Ovary (tissue), 9 donors: ENCODE measurements around the gene CRACDL. TPM values are rescaled to one million over a fixed set of nuclear protein-coding genes. Genes with fewer than 3 reads are reported as not detected.

ENCODE experiments used
- DNase-seq, 5 donors: peaks; one replicate each; pipeline ENCODE4 v3.0.0-alpha.2; 2019 to 2020
- H3K27ac ChIP-seq, 2 donors: fragments of 200-600 bp; one replicate each; pipeline versions ENCODE4 v1.5.1 to v1.8.0; 2019 to 2022
- H3K27me3 ChIP-seq: fragments of 200-600 bp; one replicate; pipeline ENCODE4 v1.8.0; 2022
- H3K36me3 ChIP-seq: fragments of 200-600 bp; sonication (generic); one replicate; pipeline ENCODE4 v1.5.1; 2019
- H3K4me1 ChIP-seq: one replicate; pipeline ENCODE4 v1.8.1; 2013; ENCODE audit warnings: mild to moderate bottlenecking, moderate library complexity; ENCODE audit not compliant: insufficient read depth
- H3K4me3 ChIP-seq: fragments of 200-600 bp; sonication (generic); one replicate; pipeline ENCODE4 v1.5.1; 2017
- H3K9me3 ChIP-seq, 2 donors: fragments of 200-600 bp in 1 of 2; sonication (generic) in 1 of 2; one replicate each; pipeline versions ENCODE4 v1.5.1 to v1.8.1; 2013 to 2019; ENCODE audit warnings: mild to moderate bottlenecking in 1 of 2, moderate library complexity in 1 of 2
- EP300 ChIP-seq: sonication (generic); formaldehyde crosslinking; IDR thresholded peaks from one replicate; pipeline ENCODE4 v1.6.1; 2017; ENCODE audit warnings: antibody characterized with exemption
- POLR2A ChIP-seq: fragments of 450-650 bp; IDR thresholded peaks from one replicate; pipeline ENCODE4 v1.6.1; 2017; ENCODE audit warnings: antibody characterized with exemption, mild to moderate bottlenecking, moderate library complexity
- WGBS, 3 donors: extraction: QIAGEN DNeasy Blood & Tissue Kit in 1 of 3; methylation state at CpG; one replicate each; pipeline versions ENCODE4 v1.1.5 to v1.1.7; 2013 to 2017; 5-methylcytosine and 5-hydroxymethylcytosine counted together
- intact Hi-C, 4 donors: fragments of 100-400 bp; cut with DNase I; formaldehyde crosslinking; loops; one replicate each; pipeline versions ENCODE4 v1.11.0 to v1.15.1; 2022 to 2023
- polyA plus RNA-seq, 2 donors: library from polyadenylated mRNA; stranded (reverse); fragments of 200-250 nt in 1 of 2; fragments of 350-450 nt in 1 of 2; fragmentation: Illumina TruSeq in 1 of 2; extraction: RNeasy Lipid Tissue Mini Kit (QIAGEN cat#74804) in 1 of 2; gene quantifications; one replicate each; pipeline ENCODE4 v1.2.3, GENCODE V29; 2013 to 2014
- total RNA-seq, 7 donors: library from RNA; depleted of rRNA in 2 of 7; stranded (reverse); fragments of >200 nt in 2 of 7; fragmentation: NEBNext Ultra II Directional in 3 of 7; extraction: Animal tissue kit (Norgen Biotek cat#: 25700) in 3 of 7; gene quantifications; one replicate each; pipeline versions ENCODE4 v1.1.0 to v1.2.4, GENCODE V29; 2016 to 2023
- TF ChIP-seq, protein P1 (sequence below), 3 donors: fragments of 450-650 bp in 2 of 3; fragments of 200-600 bp in 1 of 3; IDR thresholded peaks; one replicate each; pipeline versions ENCODE4 v1.5.1 to v1.8.0; 2016 to 2022; ENCODE audit warnings: antibody characterized with exemption in 3 of 3, mild to moderate bottlenecking in 1 of 3
- donor health status: DM: no; HTN: no; CAD: no; lungs with moderate emphysema.
- donor health status: DM: no; HTN: no; CAD: no.
- donor health status: Bipolar disorder and iron deficiency.
- donor health status: DM: yes; HTN: yes; CAD: no.
- donor health status: DM: no; HTN: no; CAD: no.
- donor health status: DM: yes; HTN: yes; CAD: no.

Gene CRACDL
- total and polyA plus RNA-seq, 9 donors = 1.2 to 22.4 (median 2.7) TPM

DNA sequence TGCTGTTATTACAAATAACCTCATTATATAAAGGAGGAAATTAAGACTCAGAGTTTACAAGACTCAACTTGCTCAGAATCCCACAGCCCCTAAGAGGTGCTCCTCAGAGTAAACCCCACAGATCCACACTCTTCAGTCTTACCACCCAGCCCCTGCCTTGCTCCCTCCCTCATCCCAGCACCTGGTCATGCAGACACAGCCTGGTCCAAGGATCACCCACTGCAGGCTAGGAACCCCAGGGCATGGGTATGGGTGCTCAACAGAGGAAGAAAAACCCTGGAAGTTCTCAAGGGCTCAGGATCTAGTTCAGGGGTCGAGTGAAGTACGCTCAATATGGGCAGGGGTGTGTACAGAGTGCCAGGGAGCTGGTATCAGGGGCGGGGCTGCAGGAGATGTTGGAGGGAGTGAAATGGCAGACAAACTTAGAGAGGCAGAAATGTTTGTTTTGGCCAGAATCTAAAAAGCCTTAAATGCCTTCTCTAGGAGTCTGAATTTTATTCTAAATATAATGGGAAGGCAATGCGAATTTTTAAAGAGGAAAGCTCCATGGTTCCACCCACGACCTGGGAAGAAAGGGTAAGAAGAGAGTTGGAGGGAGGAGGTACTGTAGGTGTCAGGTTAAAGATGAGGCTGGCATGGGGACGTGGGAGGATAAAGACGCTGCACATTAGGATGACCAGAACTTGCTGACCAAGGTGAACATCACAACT is 126.0 kb downstream of the CRACDL start:
- Histone ChIP-seq H3K9me3 (no peaks in the 10 kb centered on the region), H3K27me3 (no peaks in the 10 kb centered on the region), H3K4me3 (no peak overlapping the region), H3K4me1 (no peaks in the 10 kb centered on the region), H3K27ac (no peak overlapping the region), H3K36me3 (no peaks in the 10 kb centered on the region)
- intact Hi-C loops = no loop called here
- no peak for TF ChIP-seq POLR2A
- TF ChIP-seq, protein P1, sequence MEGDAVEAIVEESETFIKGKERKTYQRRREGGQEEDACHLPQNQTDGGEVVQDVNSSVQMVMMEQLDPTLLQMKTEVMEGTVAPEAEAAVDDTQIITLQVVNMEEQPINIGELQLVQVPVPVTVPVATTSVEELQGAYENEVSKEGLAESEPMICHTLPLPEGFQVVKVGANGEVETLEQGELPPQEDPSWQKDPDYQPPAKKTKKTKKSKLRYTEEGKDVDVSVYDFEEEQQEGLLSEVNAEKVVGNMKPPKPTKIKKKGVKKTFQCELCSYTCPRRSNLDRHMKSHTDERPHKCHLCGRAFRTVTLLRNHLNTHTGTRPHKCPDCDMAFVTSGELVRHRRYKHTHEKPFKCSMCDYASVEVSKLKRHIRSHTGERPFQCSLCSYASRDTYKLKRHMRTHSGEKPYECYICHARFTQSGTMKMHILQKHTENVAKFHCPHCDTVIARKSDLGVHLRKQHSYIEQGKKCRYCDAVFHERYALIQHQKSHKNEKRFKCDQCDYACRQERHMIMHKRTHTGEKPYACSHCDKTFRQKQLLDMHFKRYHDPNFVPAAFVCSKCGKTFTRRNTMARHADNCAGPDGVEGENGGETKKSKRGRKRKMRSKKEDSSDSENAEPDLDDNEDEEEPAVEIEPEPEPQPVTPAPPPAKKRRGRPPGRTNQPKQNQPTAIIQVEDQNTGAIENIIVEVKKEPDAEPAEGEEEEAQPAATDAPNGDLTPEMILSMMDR (IDR thresholded peaks at IDR 0.05) = no peak
- no peak for TF ChIP-seq EP300
- WGBS, 3 donors = 52 to 58% (median 55%) methylated on average over 7 of the region's 7 CpGs
- no peak for DNase-seq

DNA sequence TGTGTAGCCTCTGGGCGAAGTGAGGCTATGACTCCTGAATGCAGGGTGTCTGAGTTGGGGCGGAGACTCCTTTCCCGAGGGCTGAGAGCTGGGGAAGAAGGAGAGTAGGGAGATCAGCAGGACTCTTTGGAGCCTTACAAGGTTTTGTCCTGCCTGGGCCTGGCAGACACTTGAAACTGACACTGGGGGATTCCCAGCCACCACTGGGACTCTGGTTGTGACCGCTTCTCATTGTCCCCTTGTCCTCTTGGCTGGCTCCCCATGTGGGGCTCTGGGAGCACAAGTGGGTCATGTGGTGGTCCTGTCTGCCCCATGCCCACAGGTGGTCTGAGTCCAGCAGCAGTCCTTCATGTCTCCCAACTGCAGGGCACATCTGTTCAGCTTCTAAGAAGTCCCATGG is 126.9 kb downstream of the CRACDL start:
- no peak overlapping the region for H3K4me3 ChIP-seq
- WGBS, 3 donors = 87 to 92% (median 90%) methylated on average over 4 of the region's 4 CpGs
- no peak for TF ChIP-seq POLR2A
- TF ChIP-seq EP300 = no peak
- TF ChIP-seq, protein P1 (IDR thresholded peaks at IDR 0.05) = no peak
- H3K4me1 ChIP-seq = no peaks in the 10 kb centered on the region
- intact Hi-C loops = no loop called here
- no peak for DNase-seq
- no peak overlapping the region for H3K27ac ChIP-seq
- no peaks in the 10 kb centered on the region for H3K9me3 ChIP-seq
- H3K27me3 ChIP-seq = no peaks in the 10 kb centered on the region
- no peaks in the 10 kb centered on the region for H3K36me3 ChIP-seq

DNA sequence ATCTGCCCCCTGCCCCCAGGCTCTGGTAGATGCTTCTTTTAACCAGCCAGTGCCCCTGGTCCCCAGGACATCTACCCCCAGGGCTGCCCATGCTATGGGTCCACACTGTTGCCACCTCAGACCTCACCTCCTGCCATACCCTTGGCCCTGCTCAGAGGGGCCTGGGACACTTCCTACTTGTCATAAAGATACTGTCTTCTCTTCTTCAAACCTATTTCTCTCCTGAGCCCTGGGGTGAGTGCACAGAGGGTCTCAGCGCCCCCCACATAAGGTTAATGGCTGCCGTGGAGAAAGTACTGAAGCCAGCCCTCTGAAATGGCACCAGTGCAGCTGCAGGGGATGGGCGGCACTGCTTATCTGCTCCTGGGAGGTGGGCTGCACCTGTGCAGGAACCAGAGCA is 127.5 kb downstream of the CRACDL start:
- no peaks in the 10 kb centered on the region for H3K27me3 ChIP-seq
- intact Hi-C loops = no loop called here
- H3K4me1 ChIP-seq = no peaks in the 10 kb centered on the region
- no peaks in the 10 kb centered on the region for H3K36me3 ChIP-seq
- TF ChIP-seq POLR2A = no peak
- no peak for TF ChIP-seq EP300
- TF ChIP-seq, protein P1 (IDR thresholded peaks at IDR 0.05) = no peak
- no peak for DNase-seq
- no peaks in the 10 kb centered on the region for H3K9me3 ChIP-seq
- no peak overlapping the region for H3K4me3 ChIP-seq
- WGBS, 3 donors = 91 to 100% (median 93%) methylated on average over 3 of the region's 3 CpGs
- no peak overlapping the region for H3K27ac ChIP-seq

DNA sequence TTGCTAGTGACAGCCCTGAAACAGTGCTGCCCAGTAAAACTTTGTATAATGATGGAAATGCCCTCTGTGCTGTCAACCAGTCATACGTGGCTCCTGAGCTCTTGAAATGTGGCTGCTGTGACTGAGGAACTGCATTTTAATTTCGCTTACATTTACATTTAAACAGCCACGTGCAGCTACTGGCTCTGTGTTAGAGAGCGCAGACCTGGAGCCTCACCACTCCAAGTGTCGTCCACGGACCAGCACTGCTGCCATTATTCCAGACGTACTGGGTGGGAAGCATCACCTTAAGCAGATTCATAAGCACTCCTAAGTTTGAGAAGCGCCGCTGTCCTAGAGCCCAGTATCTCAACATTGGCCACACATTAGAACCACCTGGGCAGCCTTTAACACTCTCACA is 128.1 kb downstream of the CRACDL start:
- no peak overlapping the region for H3K27ac ChIP-seq
- intact Hi-C loops = no loop called here

More for the DNA sequence above, 128.1 kb downstream of the CRACDL start:
- Histone ChIP-seq H3K4me1 (no peaks in the 10 kb centered on the region), H3K27me3 (no peaks in the 10 kb centered on the region), H3K9me3 (no peaks in the 10 kb centered on the region), H3K4me3 (no peak overlapping the region), H3K36me3 (no peaks in the 10 kb centered on the region)
- TF ChIP-seq, protein P1 (IDR thresholded peaks at IDR 0.05) = no peak
- TF ChIP-seq EP300 = no peak
- TF ChIP-seq POLR2A = no peak
- 87 to 90% (median 88%) methylated on average over 9 of the region's 9 CpGs for WGBS, 3 donors
- no peak for DNase-seq
